GM18519 (cell line): Measurements from ENCODE around the gene HOXA2.

Source experiments
- ATAC-seq: cut with Tn5 transposase; IDR thresholded peaks from one replicate; pipeline ENCODE4 v1.9.1; 2021; ENCODE audit warnings: mild to moderate bottlenecking, moderate library complexity; ENCODE audit not compliant: unreplicated experiment, low FRiP score

Gene HOXA2

GRCh38 chr7:27083646-27084045 lies 18.8 kb downstream of the HOXA2 start:
- ATAC-seq, result no peak

- no peak for ATAC-seq
Measured at GRCh38 chr7:27082171-27082570, 20.3 kb downstream of the HOXA2 start.

GRCh38 chr7:27080844-27081436 lies 21.5 kb downstream of the HOXA2 start:
- no peak for ATAC-seq

GRCh38 chr7:27079234-27079975 lies 23.1 kb downstream of the HOXA2 start:
- ATAC-seq, result no peak

- no peak for ATAC-seq
Measured at GRCh38 chr7:27078616-27079233, 23.8 kb downstream of the HOXA2 start.

GRCh38 chr7:27073076-27073475 lies 29.4 kb downstream of the HOXA2 start:
- ATAC-seq, result no peak

GRCh38 chr7:27071622-27072390 lies 30.7 kb downstream of the HOXA2 start:
- ATAC-seq, result no peak

- no peak for ATAC-seq
Measured at GRCh38 chr7:27068259-27068658, 34.2 kb downstream of the HOXA2 start.

GRCh38 chr7:27066148-27066547 lies 36.3 kb downstream of the HOXA2 start:
- no peak for ATAC-seq

- no peak for ATAC-seq
Measured at GRCh38 chr7:27065709-27066108, 36.8 kb downstream of the HOXA2 start.

- no peak for ATAC-seq
Measured at GRCh38 chr7:27064661-27065060, 37.8 kb downstream of the HOXA2 start.

GRCh38 chr7:27064159-27064558 lies 38.3 kb downstream of the HOXA2 start:
- ATAC-seq, result no peak

- ATAC-seq, result no peak
Measured at GRCh38 chr7:27062946-27063345, 39.5 kb downstream of the HOXA2 start.

GRCh38 chr7:27053153-27053552 lies 49.3 kb downstream of the HOXA2 start:
- ATAC-seq, result no peak

GRCh38 chr7:27051451-27051850 lies 51.0 kb downstream of the HOXA2 start:
- ATAC-seq, result no peak
